PC-3 (cell line): ENCODE measurements around the gene PLXND1. TPM values are rescaled to one million over a fixed set of nuclear protein-coding genes. Genes with fewer than 3 reads are reported as not detected.

ENCODE experiments used
- ATAC-seq: fragments of 200-7000 bp; cut with Tn5 transposase; 2 replicates; pipeline ENCODE4 v1.9.1; 2020; ENCODE audit warnings: mild to moderate bottlenecking, moderate library complexity
- BruUV-seq: library from RNA; stranded (reverse); fragments of 400-500 nt; replicated peaks from 2 replicates; lab custom pipeline; 2021; lab: Mats Ljungman, UMichigan
- CTCF ChIA-PET: fragments of 300-600 bp; sonication (Branson Sonifier 250); formaldehyde crosslinking; loops from one replicate; lab custom pipeline; 2022; ENCODE audit warnings: antibody characterized with exemption; lab: Charles Lee
- POLR2A ChIA-PET: fragments of 300-600 bp; sonication (Branson Sonifier 250); formaldehyde crosslinking; loops from one replicate; lab custom pipeline; 2022; ENCODE audit warnings: antibody characterized with exemption; ENCODE audit not compliant: unreplicated experiment; lab: Charles Lee
- DNase-seq: peaks from one replicate; pipeline ENCODE4 v3.0.0-alpha.2; 2015
- H2AFZ ChIP-seq: fragments of 300-600 bp; sonication (generic); 2 replicates; pipeline ENCODE4 v1.6.0; 2016; ENCODE audit warnings: antibody characterized with exemption, low read length
- H3F3A ChIP-seq: fragments of 300-600 bp; sonication (generic); one replicate; pipeline ENCODE4 v1.6.0; 2017; ENCODE audit warnings: antibody characterized with exemption, low read length, control low read depth, mild to moderate bottlenecking; ENCODE audit not compliant: unreplicated experiment
- H3K27ac ChIP-seq: fragments of 300-600 bp; sonication (generic); 2 replicates; pipeline ENCODE4 v1.5.1; 2016; ENCODE audit warnings: mild to moderate bottlenecking, low read length
- H3K27me3 ChIP-seq: fragments of 300-600 bp; sonication (generic); 2 replicates; pipeline ENCODE4 v1.6.1; 2016; ENCODE audit warnings: low read length, mixed read lengths
- H3K36me3 ChIP-seq: fragments of 300-600 bp; sonication (generic); 2 replicates; pipeline ENCODE4 v1.6.1; 2016; ENCODE audit warnings: low read depth, mixed run types, low read length, mixed read lengths
- H3K4me1 ChIP-seq: fragments of 300-600 bp; sonication (generic); 2 replicates; pipeline ENCODE4 v1.5.1; 2016; ENCODE audit warnings: low read length; ENCODE audit not compliant: insufficient read depth
- H3K4me2 ChIP-seq: fragments of 300-600 bp; sonication (generic); 2 replicates; pipeline ENCODE4 v1.6.0; 2016; ENCODE audit warnings: low read length
- H3K4me3 ChIP-seq: fragments of 300-600 bp; sonication (generic); 2 replicates; pipeline ENCODE4 v1.5.1; 2016; ENCODE audit warnings: mild to moderate bottlenecking, low read length, mixed read lengths
- H3K79me2 ChIP-seq: fragments of 300-600 bp; sonication (generic); 2 replicates; pipeline ENCODE4 v1.6.1; 2017; ENCODE audit warnings: low read length, mixed read lengths
- H3K9ac ChIP-seq: fragments of 300-600 bp; sonication (generic); 2 replicates; pipeline ENCODE4 v1.6.0; 2016; ENCODE audit warnings: mild to moderate bottlenecking, low read length
- H3K9me2 ChIP-seq: fragments of 300-600 bp; sonication (generic); replicated peaks from 2 replicates; pipeline ENCODE4 v1.6.1; 2016; ENCODE audit warnings: mixed run types, low read length, mixed read lengths
- H3K9me3 ChIP-seq: fragments of 300-600 bp; sonication (generic); 2 replicates; pipeline ENCODE4 v1.6.1; 2016; ENCODE audit warnings: low read length, mixed read lengths
- H4K20me1 ChIP-seq: fragments of 300-600 bp; sonication (generic); 2 replicates; pipeline ENCODE4 v1.6.1; 2016; ENCODE audit warnings: low read length, mixed read lengths
- CTCF ChIP-seq: fragments of 300-600 bp; sonication (generic); conservative IDR thresholded peaks from 2 replicates; pipeline ENCODE4 v1.5.1; 2017; ENCODE audit warnings: antibody characterized with exemption, low read depth, mild to moderate bottlenecking, low read length
- EZH2 ChIP-seq: fragments of 300-600 bp; sonication (generic); IDR thresholded peaks from one replicate; pipeline ENCODE4 v1.6.1; 2017; ENCODE audit warnings: antibody characterized with exemption, mild to moderate bottlenecking, low read length; ENCODE audit not compliant: unreplicated experiment
- EZH2phosphoT487 ChIP-seq: fragments of 300-600 bp; sonication (generic); IDR thresholded peaks from 2 replicates; pipeline ENCODE4 v1.6.1; 2018; ENCODE audit warnings: mild to moderate bottlenecking, antibody characterized with exemption, low read length, borderline replicate concordance
- intact Hi-C: fragments of 100-400 bp; cut with micrococcal nuclease; formaldehyde crosslinking; loops from 2 replicates; pipeline ENCODE4 v1.9.0; 2023
- total RNA-seq: library from RNA; depleted of rRNA; stranded (reverse); fragments of >200 nt; gene quantifications from 2 replicates; pipeline ENCODE4 v1.2.3, GENCODE V29; 2014

PLXND1 gene
- total RNA-seq, 1 experiment from 2014 or later: 19.2 TPM

GRCh38 chr3:129585949-129586657, 20.4 kb downstream of the PLXND1 start:
- Histone ChIP-seq H3K4me2 (no peak overlapping the region), H3K9ac (no peak overlapping the region), H3K79me2 (no peaks in the 10 kb centered on the region), H3K36me3 (no peaks in the 10 kb centered on the region), H3K4me3 (no peak overlapping the region), H3K27ac (no peak overlapping the region), H3F3A (no peaks in the 10 kb centered on the region), H3K27me3 (no peaks in the 10 kb centered on the region), H3K9me2 (no peaks in the 10 kb centered on the region), H2AFZ (no peak overlapping the region), H4K20me1 (no peaks in the 10 kb centered on the region), H3K9me3 (no peaks in the 10 kb centered on the region), H3K4me1 (no peaks in the 10 kb centered on the region)
- DNase-seq (no peak), ATAC-seq (no peak)
- CTCF ChIA-PET: no interaction called here
- intact Hi-C loops: no loop called here
- POLR2A ChIA-PET: no interaction called here
- BruUV-seq: no TSS peak
- TF ChIP-seq CTCF (no peak), EZH2phosphoT487 (no peak), EZH2 (no peak)

- no peak for TF ChIP-seq EZH2
- no peaks in the 10 kb centered on the region for H3F3A ChIP-seq
- H4K20me1 ChIP-seq: no peaks in the 10 kb centered on the region
- H3K9ac ChIP-seq: no peak overlapping the region
- H3K9me2 ChIP-seq: no peaks in the 10 kb centered on the region
- no peak overlapping the region for H2AFZ ChIP-seq
- intact Hi-C loops: no loop called here
- no peak for DNase-seq
- no peak overlapping the region for H3K4me3 ChIP-seq
- ChIA-PET POLR2A (no interaction called here), CTCF (no interaction called here)
- no peaks in the 10 kb centered on the region for H3K27me3 ChIP-seq
- no peaks in the 10 kb centered on the region for H3K36me3 ChIP-seq
- no TSS peak for BruUV-seq
- no peaks in the 10 kb centered on the region for H3K4me1 ChIP-seq
- no peak overlapping the region for H3K27ac ChIP-seq
- no peaks in the 10 kb centered on the region for H3K9me3 ChIP-seq
- no peak for ATAC-seq
- H3K4me2 ChIP-seq: no peak overlapping the region
- no peaks in the 10 kb centered on the region for H3K79me2 ChIP-seq
These were observed 21.8 kb downstream of the PLXND1 start for GRCh38 chr3:129584631-129585030.

GRCh38 chr3:129583289-129583688, 23.2 kb downstream of the PLXND1 start:
- Histone ChIP-seq H3K9ac (no peak overlapping the region), H4K20me1 (no peaks in the 10 kb centered on the region), H3K36me3 (no peaks in the 10 kb centered on the region), H3K4me1 (no peaks in the 10 kb centered on the region), H3K27ac (no peak overlapping the region), H3K27me3 (no peaks in the 10 kb centered on the region), H3F3A (no peaks in the 10 kb centered on the region), H3K4me2 (no peak overlapping the region), H2AFZ (no peak overlapping the region), H3K9me3 (no peaks in the 10 kb centered on the region), H3K79me2 (no peaks in the 10 kb centered on the region), H3K9me2 (no peaks in the 10 kb centered on the region), H3K4me3 (no peak overlapping the region)
- BruUV-seq: no TSS peak
- DNase-seq (no peak), ATAC-seq (no peak)
- intact Hi-C loops: no loop called here
- ChIA-PET POLR2A (no interaction called here), CTCF (no interaction called here)
- TF ChIP-seq EZH2phosphoT487: no peak
- TF ChIP-seq EZH2: no peak
- TF ChIP-seq CTCF: no peak
